Naive thymus-derived CD4-positive, alpha-beta T cell (primary cell): ENCODE results near the gene PRSS50. TPM values are rescaled to one million over a fixed set of nuclear protein-coding genes. Genes with fewer than 3 reads are reported as not detected.
A peak's percentile ranks its signal among the peaks of the same experiment; 100 is the strongest.

Experiments used
- ATAC-seq: fragments of 150-1000 bp; cut with Tn5 transposase; 2 replicates; pipeline ENCODE4 v1.10.0; 2021; ENCODE audit warnings: mild to moderate bottlenecking, moderate library complexity
- CTCF ChIA-PET: fragments of 350-600 bp; sonication (Branson Sonifier 250); formaldehyde crosslinking; loops from one replicate; lab custom pipeline; 2021; ENCODE audit warnings: antibody characterized with exemption; lab: Charles Lee
- POLR2A ChIA-PET: fragments of 350-600 bp; sonication (Branson Sonifier 250); formaldehyde crosslinking; loops from one replicate; lab custom pipeline; 2021; ENCODE audit warnings: antibody characterized with exemption, inconsistent platforms; lab: Charles Lee
- DNase-seq, 9 donors: peaks; one replicate each; pipeline versions ENCODE4 v3.0.0 to v3.0.0-alpha.2; 2020 to 2022; ENCODE audit warnings: mixed read lengths in 1 of 9
- H3K27ac ChIP-seq: one replicate; pipeline ENCODE4 v1.7.0; 2013; ENCODE audit warnings: mild to moderate bottlenecking, low read depth, low read length, moderate library complexity
- H3K27me3 ChIP-seq, 2 donors: one replicate each; pipeline ENCODE4 v1.7.0; 2013; ENCODE audit warnings: low read length in 2 of 2, mild to moderate bottlenecking in 2 of 2, moderate library complexity in 2 of 2; ENCODE audit not compliant: control insufficient read depth in 2 of 2, insufficient read depth in 2 of 2
- H3K36me3 ChIP-seq, 3 experiments: 1 replicate in 2 of 3; 2 replicates in 1 of 3; pipeline ENCODE4 v1.7.0; 2013; ENCODE audit warnings: low read length in 3 of 3, mild to moderate bottlenecking in 3 of 3, moderate library complexity in 1 of 3; ENCODE audit not compliant: insufficient read depth in 3 of 3, control insufficient read depth in 2 of 3
- H3K4me1 ChIP-seq, 2 donors: one replicate each; pipeline ENCODE4 v1.7.0; 2013; ENCODE audit warnings: low read length in 2 of 2, mild to moderate bottlenecking in 2 of 2, moderate library complexity in 1 of 2; ENCODE audit not compliant: control insufficient read depth in 2 of 2, insufficient read depth in 2 of 2
- H3K4me3 ChIP-seq: 2 replicates; pipeline ENCODE4 v1.7.0; 2013; ENCODE audit warnings: mild to moderate bottlenecking, low read length
- H3K9me3 ChIP-seq, 3 experiments: 1 replicate in 2 of 3; 2 replicates in 1 of 3; pipeline ENCODE4 v1.7.0; 2013; ENCODE audit warnings: low read length in 3 of 3; ENCODE audit not compliant: control insufficient read depth in 2 of 3
- H3K27ac Mint-ChIP-seq, 9 donors: one replicate each; pipeline ENCODE4 v1.8.0; 2020 to 2022; ENCODE audit warnings: mixed read lengths in 9 of 9, mild to moderate bottlenecking in 8 of 9, moderate library complexity in 5 of 9, inconsistent platforms in 2 of 9
- H3K27me3 Mint-ChIP-seq, 5 donors: one replicate each; pipeline ENCODE4 v1.8.0; 2021 to 2022; ENCODE audit warnings: mixed read lengths in 5 of 5, mild to moderate bottlenecking in 1 of 5
- H3K36me3 Mint-ChIP-seq, 5 donors: one replicate each; pipeline ENCODE4 v1.8.0; 2020 to 2022; ENCODE audit warnings: mixed read lengths in 5 of 5, mild to moderate bottlenecking in 3 of 5, inconsistent platforms in 1 of 5
- H3K4me1 Mint-ChIP-seq, 7 donors: one replicate each; pipeline ENCODE4 v1.8.0; 2020 to 2022; ENCODE audit warnings: mixed read lengths in 7 of 7, mild to moderate bottlenecking in 3 of 7, inconsistent platforms in 1 of 7
- H3K4me3 Mint-ChIP-seq, 10 donors: one replicate each; pipeline ENCODE4 v1.8.0; 2020 to 2022; ENCODE audit warnings: mild to moderate bottlenecking in 10 of 10, mixed read lengths in 10 of 10, moderate library complexity in 6 of 10, inconsistent platforms in 2 of 10
- H3K9me3 Mint-ChIP-seq, 11 donors: one replicate each; pipeline ENCODE4 v1.8.0; 2020 to 2022; ENCODE audit warnings: mixed read lengths in 11 of 11, mild to moderate bottlenecking in 4 of 11, inconsistent platforms in 1 of 11, moderate library complexity in 1 of 11
- intact Hi-C, 2 donors: fragments of 100-400 bp; cut with micrococcal nuclease; formaldehyde crosslinking; loops; one replicate each; pipeline ENCODE4 v1.15.1; 2023
- polyA plus RNA-seq, 2 donors: library from polyadenylated mRNA; unstranded; fragments of 300-500 nt; fragmentation: Illumina TruSeq; gene quantifications; one replicate each; pipeline ENCODE4 v1.2.3, GENCODE V29; 2021
- total RNA-seq, 6 experiments: library from RNA in 5 of 6; stranded (reverse) in 5 of 6; gene quantifications; 1 replicate in 5 of 6; 2 replicates in 1 of 6; pipeline ENCODE4 v1.2.3 and lab custom pipeline; 2021 to 2026

Gene PRSS50
- total and polyA plus RNA-seq, 7 experiments from 2014 or later: 0.11 TPM; not detected in 6

- Histone ChIP-seq H3K9me3 (no peaks in the 10 kb centered on the region), H3K27ac (no peak overlapping the region), H3K36me3 (no peaks in the 10 kb centered on the region), H3K4me3 (no peak overlapping the region), H3K27me3 (no peaks in the 10 kb centered on the region), H3K4me1 (no peaks in the 10 kb centered on the region)
- H3K9me3 Mint-ChIP-seq: peaks cover 0 to 3% (median 0%) of the 10 kb centered on the region in 11 donors
- H3K27me3 Mint-ChIP-seq: peaks cover 0 to 16% (median 14%) of the 10 kb centered on the region in 5 donors
- H3K4me3 Mint-ChIP-seq: no peak overlapping the region
- H3K36me3 Mint-ChIP-seq: peaks cover 0 to 5% (median 0%) of the 10 kb centered on the region in 5 donors
- H3K4me1 Mint-ChIP-seq: peaks cover 0 to 8% (median 0%) of the 10 kb centered on the region in 7 donors
- intact Hi-C loops: no loop called here
- DNase-seq (no peak), ATAC-seq (no peak)
- CTCF ChIA-PET: no interaction called here
- no peak overlapping the region for H3K27ac Mint-ChIP-seq
- POLR2A ChIA-PET: no interaction called here
Observed at GRCh38 chr3:46719044-46719565, 1.4 kb upstream of the PRSS50 start.

GRCh38 chr3:46716461-46717441, 918 bp downstream of the PRSS50 start:
- peaks cover 0 to 3% (median 0%) of the 10 kb centered on the region in 11 donors for H3K9me3 Mint-ChIP-seq
- no peak overlapping the region for H3K27ac ChIP-seq
- no peaks in the 10 kb centered on the region for H3K36me3 ChIP-seq
- H3K36me3 Mint-ChIP-seq: peaks cover 0 to 5% (median 0%) of the 10 kb centered on the region in 5 donors
- peak overlapping the region in 1 of 9 donors; percentile 41 for H3K27ac Mint-ChIP-seq
- no peaks in the 10 kb centered on the region for H3K4me1 ChIP-seq
- H3K4me1 Mint-ChIP-seq: peaks cover 0 to 6% (median 0%) of the 10 kb centered on the region in 7 donors
- no peaks in the 10 kb centered on the region for H3K27me3 ChIP-seq
- no peak overlapping the region for H3K4me3 ChIP-seq
- intact Hi-C loops: no loop called here
- DNase-seq: no peak
- ChIA-PET POLR2A (no interaction called here), CTCF (interaction anchor here (1.6 kb wide), 1 partner anchor 11 kb away, joined by 6 read pairs; no protein-coding TSS in a partner anchor)
- H3K4me3 Mint-ChIP-seq: no peak overlapping the region
- no peak for ATAC-seq
- no peaks in the 10 kb centered on the region for H3K9me3 ChIP-seq
- peaks cover 0 to 16% (median 13%) of the 10 kb centered on the region in 5 donors for H3K27me3 Mint-ChIP-seq

GRCh38 chr3:46715507-46716175, 2.0 kb downstream of the PRSS50 start:
- Histone ChIP-seq H3K27ac (no peak overlapping the region), H3K36me3 (peaks cover 0 to under 1% (median 0%) of the 10 kb centered on the region in 3 experiments), H3K9me3 (no peaks in the 10 kb centered on the region), H3K27me3 (no peaks in the 10 kb centered on the region), H3K4me1 (no peaks in the 10 kb centered on the region), H3K4me3 (no peak overlapping the region)
- Mint-ChIP-seq H3K9me3 (no peaks in the 10 kb centered on the region), H3K27ac (peak overlapping the region in 1 of 9 donors; percentile 41), H3K27me3 (peaks cover 0 to 12% (median 8%) of the 10 kb centered on the region in 5 donors), H3K36me3 (no peaks in the 10 kb centered on the region), H3K4me3 (no peak overlapping the region), H3K4me1 (peaks cover 0 to 6% (median 0%) of the 10 kb centered on the region in 7 donors)
- no peak for DNase-seq
- ATAC-seq: no peak
- ChIA-PET POLR2A (no interaction called here), CTCF (interaction anchor here (1.6 kb wide), 1 partner anchor 10 kb away, joined by 6 read pairs; no protein-coding TSS in a partner anchor)
- intact Hi-C loops: no loop called here

GRCh38 chr3:46714728-46715506, 2.8 kb downstream of the PRSS50 start:
- H3K4me3 ChIP-seq: no peak overlapping the region
- Mint-ChIP-seq H3K27me3 (peaks cover 0 to 9% (median 8%) of the 10 kb centered on the region in 5 donors), H3K36me3 (no peaks in the 10 kb centered on the region), H3K27ac (no peak overlapping the region), H3K4me3 (no peak overlapping the region), H3K9me3 (no peaks in the 10 kb centered on the region), H3K4me1 (peaks cover 0 to 6% (median 0%) of the 10 kb centered on the region in 7 donors)
- H3K36me3 ChIP-seq: peaks cover 0 to 8% (median 0%) of the 10 kb centered on the region in 3 experiments
- ATAC-seq (no peak), DNase-seq (no peak)
- H3K4me1 ChIP-seq: no peaks in the 10 kb centered on the region
- no peaks in the 10 kb centered on the region for H3K27me3 ChIP-seq
- no peaks in the 10 kb centered on the region for H3K9me3 ChIP-seq
- ChIA-PET POLR2A (no interaction called here), CTCF (interaction anchor here (1.6 kb wide), 1 partner anchor 9 kb away, joined by 6 read pairs; no protein-coding TSS in a partner anchor)
- intact Hi-C loops: no loop called here
- H3K27ac ChIP-seq: no peak overlapping the region

GRCh38 chr3:46713898-46714552, 3.6 kb downstream of the PRSS50 start:
- peak in 1 of 9 donors; percentile 16 for DNase-seq
- peaks cover 0 to 16% (median 0%) of the 10 kb centered on the region in 3 experiments for H3K36me3 ChIP-seq
- ATAC-seq: no peak
- ChIA-PET POLR2A (no interaction called here), CTCF (no interaction called here)
- H3K27me3 ChIP-seq: no peaks in the 10 kb centered on the region
- no peaks in the 10 kb centered on the region for H3K9me3 ChIP-seq
- no peak overlapping the region for H3K4me3 ChIP-seq
- intact Hi-C loops: no loop called here
- no peak overlapping the region for H3K27ac ChIP-seq
- Mint-ChIP-seq H3K27ac (no peak overlapping the region), H3K9me3 (no peaks in the 10 kb centered on the region), H3K27me3 (peaks cover 0 to 4% (median 2%) of the 10 kb centered on the region in 5 donors), H3K4me1 (peaks cover 0 to 6% (median 0%) of the 10 kb centered on the region in 7 donors), H3K4me3 (no peak overlapping the region), H3K36me3 (peaks cover 0 to 5% (median 4%) of the 10 kb centered on the region in 5 donors)
- no peaks in the 10 kb centered on the region for H3K4me1 ChIP-seq
